ENCODE data around the gene SPAG7. TPM values are rescaled to one million over a fixed set of nuclear protein-coding genes. Genes with fewer than 3 reads are reported as not detected.

SPAG7 gene
- total and polyA plus RNA-seq, 4 donors: 38.8 to 109 (median 45.9) TPM

Small RNA genes lying within 50 kb of the gene (microRNA-seq; reads per million reads assigned to microRNA genes)
- gene MIR6864: 0 reads per million in 2 donors
- gene MIR6865: 0.99 to 1.2 reads per million in 2 donors

Other genes with a start within 250 kb of the SPAG7 start
- 10 to 100 TPM in 1 of 2 donors, 1 to 10 TPM in 1; 7.9 to 16.7 TPM for gene MED11, start 236.4 kb downstream of the SPAG7 start, total RNA-seq
- gene MED11, start 236.4 kb downstream of the SPAG7 start, polyA plus RNA-seq: 10 to 100 TPM; 26.2 to 41.1 TPM
- 1 to 10 TPM; 2.1 to 7.7 TPM for gene ZMYND15, start 228.0 kb downstream of the SPAG7 start, total RNA-seq
- 1 to 10 TPM in 1 of 2 donors, under 1 TPM in 1; 0.87 to 1.0 TPM for gene ZMYND15, start 228.0 kb downstream of the SPAG7 start, polyA plus RNA-seq
- 10 to 100 TPM; 35.9 to 64.0 TPM for gene CXCL16, start 227.9 kb downstream of the SPAG7 start, total RNA-seq
- 10 to 100 TPM; 11.0 to 33.7 TPM for gene CXCL16, start 227.9 kb downstream of the SPAG7 start, polyA plus RNA-seq
- not detected for gene TM4SF5, start 195.9 kb downstream of the SPAG7 start, total RNA-seq
- 10 to 100 TPM in 1 of 2 donors, not detected in 1; 18.4 TPM for gene TM4SF5, start 195.9 kb downstream of the SPAG7 start, polyA plus RNA-seq
- 10 to 100 TPM in 1 of 2 donors, 1 to 10 TPM in 1; 6.6 to 19.3 TPM for gene VMO1, start 181.5 kb downstream of the SPAG7 start, total RNA-seq
- gene VMO1, start 181.5 kb downstream of the SPAG7 start, polyA plus RNA-seq: 10 to 100 TPM in 1 of 2 donors, 1 to 10 TPM in 1; 1.5 to 15.5 TPM
- not detected for gene GLTPD2, start 178.9 kb downstream of the SPAG7 start, total RNA-seq
- gene GLTPD2, start 178.9 kb downstream of the SPAG7 start, polyA plus RNA-seq: 1 to 10 TPM in 1 of 2 donors, not detected in 1; 3.4 TPM
- gene PSMB6, start 171.7 kb downstream of the SPAG7 start, total RNA-seq: 10 to 100 TPM; 78.3 to 91.8 TPM
- 100 to 1,000 TPM; 171 to 186 TPM for gene PSMB6, start 171.7 kb downstream of the SPAG7 start, polyA plus RNA-seq
- gene PLD2, start 160.7 kb downstream of the SPAG7 start, total RNA-seq: 10 to 100 TPM; 25.3 to 65.0 TPM
- gene PLD2, start 160.7 kb downstream of the SPAG7 start, polyA plus RNA-seq: 10 to 100 TPM in 1 of 2 donors, 1 to 10 TPM in 1; 8.8 to 32.9 TPM
- gene MINK1, start 134.5 kb downstream of the SPAG7 start, total RNA-seq: 10 to 100 TPM; 64.2 to 97.5 TPM
- gene MINK1, start 134.5 kb downstream of the SPAG7 start, polyA plus RNA-seq: 10 to 100 TPM; 22.2 to 40.0 TPM
- gene C17orf107, start 68.3 kb downstream of the SPAG7 start, total RNA-seq: 1 to 10 TPM; 2.5 to 2.9 TPM
- gene C17orf107, start 68.3 kb downstream of the SPAG7 start, polyA plus RNA-seq: 1 to 10 TPM in 1 of 2 donors, under 1 TPM in 1; 0.49 to 1.1 TPM
- 1 to 10 TPM in 1 of 2 donors, under 1 TPM in 1; 0.84 to 1.6 TPM for gene CHRNE, start 64.7 kb downstream of the SPAG7 start, total RNA-seq
- under 1 TPM in 1 of 2 donors, not detected in 1; 0.61 TPM for gene CHRNE, start 64.7 kb downstream of the SPAG7 start, polyA plus RNA-seq
- under 1 TPM in 1 of 2 donors, not detected in 1; 0.19 TPM for gene GP1BA, start 35.5 kb downstream of the SPAG7 start, total RNA-seq
- gene GP1BA, start 35.5 kb downstream of the SPAG7 start, polyA plus RNA-seq: under 1 TPM in 1 of 2 donors, not detected in 1; 0.08 TPM
- 10 to 100 TPM; 28.3 to 29.5 TPM for gene SLC25A11, start 27.8 kb downstream of the SPAG7 start, total RNA-seq
- gene SLC25A11, start 27.8 kb downstream of the SPAG7 start, polyA plus RNA-seq: 10 to 100 TPM; 31.8 to 41.6 TPM
- 10 to 100 TPM; 45.6 to 51.8 TPM for gene RNF167, start 27.5 kb downstream of the SPAG7 start, total RNA-seq
- gene RNF167, start 27.5 kb downstream of the SPAG7 start, polyA plus RNA-seq: 10 to 100 TPM; 39.3 to 89.3 TPM
- 100 to 1,000 TPM; 440 to 554 TPM for gene PFN1, start 19.3 kb downstream of the SPAG7 start, total RNA-seq
- gene PFN1, start 19.3 kb downstream of the SPAG7 start, polyA plus RNA-seq: 100 to 1,000 TPM; 543 to 728 TPM
- 1 to 10 TPM; 5.2 to 7.4 TPM for gene ENO3, start 16.7 kb downstream of the SPAG7 start, total RNA-seq
- gene ENO3, start 16.7 kb downstream of the SPAG7 start, polyA plus RNA-seq: 10 to 100 TPM in 1 of 2 donors, 1 to 10 TPM in 1; 9.5 to 46.2 TPM
- 10 to 100 TPM; 62.2 to 68.1 TPM for gene CAMTA2, start 19.9 kb upstream of the SPAG7 start, total RNA-seq
- gene CAMTA2, start 19.9 kb upstream of the SPAG7 start, polyA plus RNA-seq: 10 to 100 TPM; 21.7 to 67.5 TPM
- 1 to 10 TPM; 1.2 to 1.9 TPM for gene INCA1, start 29.7 kb upstream of the SPAG7 start, total RNA-seq
- gene INCA1, start 29.7 kb upstream of the SPAG7 start, polyA plus RNA-seq: 1 to 10 TPM; 1.3 to 4.9 TPM
- 100 to 1,000 TPM; 187 to 235 TPM for gene KIF1C, start 30.1 kb upstream of the SPAG7 start, total RNA-seq
- gene KIF1C, start 30.1 kb upstream of the SPAG7 start, polyA plus RNA-seq: 100 to 1,000 TPM in 1 of 2 donors, 10 to 100 TPM in 1; 89.0 to 371 TPM
- not detected for gene SLC52A1, start 67.6 kb upstream of the SPAG7 start, total RNA-seq
- gene SLC52A1, start 67.6 kb upstream of the SPAG7 start, polyA plus RNA-seq: under 1 TPM in 1 of 2 donors, not detected in 1; 0.88 TPM
- gene ZFP3, start 110.7 kb upstream of the SPAG7 start, total RNA-seq: 1 to 10 TPM; 4.0 to 6.0 TPM
- 1 to 10 TPM in 1 of 2 donors, under 1 TPM in 1; 0.75 to 3.0 TPM for gene ZFP3, start 110.7 kb upstream of the SPAG7 start, polyA plus RNA-seq
- gene ZNF232, start 144.1 kb upstream of the SPAG7 start, total RNA-seq: 1 to 10 TPM; 7.1 to 7.8 TPM
- gene ZNF232, start 144.1 kb upstream of the SPAG7 start, polyA plus RNA-seq: 1 to 10 TPM; 5.9 to 6.1 TPM
- gene USP6, start 148.2 kb upstream of the SPAG7 start, total RNA-seq: under 1 TPM; 0.10 to 0.36 TPM
- under 1 TPM in 1 of 2 donors, not detected in 1; 0.05 TPM for gene USP6, start 148.2 kb upstream of the SPAG7 start, polyA plus RNA-seq
- 10 to 100 TPM in 1 of 2 donors, 1 to 10 TPM in 1; 8.1 to 10.3 TPM for gene ZNF594, start 224.1 kb upstream of the SPAG7 start, total RNA-seq
- gene ZNF594, start 224.1 kb upstream of the SPAG7 start, polyA plus RNA-seq: 1 to 10 TPM in 1 of 2 donors, under 1 TPM in 1; 0.75 to 1.9 TPM